ENCODE results near the gene NDFIP1.

GRCh38 chr5:142109331-142110045 lies 909 bp downstream of the NDFIP1 start:
- TF ChIP-seq CTCF (IDR thresholded peaks at IDR 0.05) = no peak
- TF ChIP-seq POLR2A (IDR thresholded peaks at IDR 0.05) = no peak

Measured in uterus (tissue), 2 donors.